Right lobe of liver (tissue), 6 donors: ENCODE data around the gene C6orf47. TPM values are rescaled to one million over a fixed set of nuclear protein-coding genes. Genes with fewer than 3 reads are reported as not detected.
A peak's percentile ranks its signal among the peaks of the same experiment; 100 is the strongest.

Source experiments
- ATAC-seq, 4 donors: fragments of 200-7000 bp; cut with Tn5 transposase; one replicate each; pipeline ENCODE4 v1.9.1; 2020; ENCODE audit warnings: mild to moderate bottlenecking in 4 of 4, moderate library complexity in 4 of 4
- DNase-seq, 3 donors: peaks; one replicate each; pipeline ENCODE4 v3.0.0-alpha.2; 2020
- H3K27ac ChIP-seq, 3 donors: fragments of 200-600 bp; one replicate each; pipeline ENCODE4 v1.8.0; 2022
- H3K27me3 ChIP-seq, 2 donors: fragments of 200-600 bp; one replicate each; pipeline ENCODE4 v1.8.0; 2022
- H3K36me3 ChIP-seq, 4 donors: fragments of 200-600 bp; sonication (generic) in 1 of 4; one replicate each; pipeline versions ENCODE4 v1.5.1 to v1.8.0; 2017 to 2022; ENCODE audit warnings: control low read depth in 1 of 4
- H3K4me1 ChIP-seq, 4 donors: fragments of 200-600 bp; sonication (generic) in 1 of 4; one replicate each; pipeline versions ENCODE4 v1.5.1 to v1.8.0; 2017 to 2022; ENCODE audit warnings: control low read depth in 1 of 4
- H3K4me3 ChIP-seq, 3 donors: fragments of 200-600 bp; one replicate each; pipeline ENCODE4 v1.8.0; 2022
- H3K9me3 ChIP-seq, 4 donors: fragments of 200-600 bp; sonication (generic) in 1 of 4; one replicate each; pipeline versions ENCODE4 v1.5.1 to v1.8.0; 2017 to 2022; ENCODE audit warnings: control low read depth in 1 of 4
- CTCF ChIP-seq, 4 donors: fragments of 200-600 bp in 3 of 4; fragments of 450-650 bp in 1 of 4; IDR thresholded peaks; one replicate each; pipeline versions ENCODE4 v1.5.1 to v1.8.0; 2016 to 2022; ENCODE audit warnings: antibody characterized with exemption in 4 of 4, mild to moderate bottlenecking in 2 of 4
- POLR2A ChIP-seq: fragments of 450-650 bp; IDR thresholded peaks from one replicate; pipeline ENCODE4 v1.6.1; 2017; ENCODE audit warnings: antibody characterized with exemption, mild to moderate bottlenecking
- WGBS: methylation state at CpG from one replicate; pipeline ENCODE4 v1.1.6; 2018; ENCODE audit warnings: low coverage, low lambda C conversion rate; ENCODE audit not compliant: insufficient coverage; ENCODE audit errors: missing lambda C conversion rate; 5-methylcytosine and 5-hydroxymethylcytosine counted together
- intact Hi-C, 2 donors: fragments of 100-400 bp; cut with DNase I; formaldehyde crosslinking; loops; one replicate each; pipeline versions ENCODE4 v1.11.2 to v1.14.1; 2022
- total RNA-seq, 6 experiments: library from RNA; depleted of rRNA in 2 of 6; stranded (reverse); fragments of >200 nt in 2 of 6; fragmentation: NEBNext Ultra II Directional in 3 of 6; extraction: Animal tissue kit (Norgen Biotek cat#: 25700) in 3 of 6; gene quantifications; one replicate each; pipeline versions ENCODE4 v1.1.0 to v1.2.4, GENCODE V29; 2016 to 2023
- donor health status: DM: no; HTN: yes; CAD: no.
- donor health status: DM: no; HTN: no; CAD: no.
- donor health status: DM: no; HTN: no; CAD: no.
- donor health status: DM: no; HTN: yes; CAD: no.
- donor health status: DM: no; HTN: yes; CAD: no.

C6orf47 gene
- total RNA-seq, 6 experiments from 2014 or later = 6.6 to 8.7 (median 7.6) TPM

- H3K4me1 ChIP-seq = peaks cover 0 to 12% (median 0%) of the 10 kb centered on the region in 4 donors
- WGBS = 80% methylated on average over 16 of the region's 27 CpGs
- ATAC-seq (no peak), DNase-seq (no peak)
- no peak overlapping the region for H3K27ac ChIP-seq
- peaks cover 0 to 94% (median 52%) of the 10 kb centered on the region in 4 donors for H3K36me3 ChIP-seq
- no peaks in the 10 kb centered on the region for H3K9me3 ChIP-seq
- H3K4me3 ChIP-seq = no peak overlapping the region
- no peaks in the 10 kb centered on the region for H3K27me3 ChIP-seq
- intact Hi-C loops = no loop called here
- no peak for TF ChIP-seq POLR2A
- TF ChIP-seq CTCF (IDR thresholded peaks at IDR 0.05) = no peak
Observed at GRCh38 chr6:31636698-31637596, 23.6 kb downstream of the C6orf47 start.

- no peaks in the 10 kb centered on the region for H3K9me3 ChIP-seq
- intact Hi-C loops = no loop called here
- H3K4me3 ChIP-seq = no peak overlapping the region
- H3K27me3 ChIP-seq = no peaks in the 10 kb centered on the region
- ATAC-seq (peak in 3 of 4 donors; percentile 31 to 82 (median 77)), DNase-seq (peak in 1 of 3 donors; percentile 83)
- peak overlapping the region in 1 of 3 donors; percentile 18 for H3K27ac ChIP-seq
- peaks cover 5 to 94% (median 51%) of the 10 kb centered on the region in 4 donors for H3K36me3 ChIP-seq
- WGBS = 26% methylated on average over 8 of the region's 11 CpGs
- peak; percentile 12 for TF ChIP-seq POLR2A
- no peak for TF ChIP-seq CTCF (IDR thresholded peaks at IDR 0.05)
- H3K4me1 ChIP-seq = peaks cover 0 to 12% (median 0%) of the 10 kb centered on the region in 4 donors
Observed at GRCh38 chr6:31634969-31635575, 25.5 kb downstream of the C6orf47 start.

GRCh38 chr6:31634131-31634530 lies 26.4 kb downstream of the C6orf47 start:
- Histone ChIP-seq H3K36me3 (peaks cover 5 to 94% (median 51%) of the 10 kb centered on the region in 4 donors), H3K9me3 (no peaks in the 10 kb centered on the region), H3K27me3 (no peaks in the 10 kb centered on the region), H3K4me3 (no peak overlapping the region), H3K4me1 (peaks cover 0 to 12% (median 0%) of the 10 kb centered on the region in 4 donors), H3K27ac (no peak overlapping the region)
- intact Hi-C loops = no loop called here
- 95% methylated on average over 2 of the region's 3 CpGs for WGBS
- TF ChIP-seq POLR2A (no peak), CTCF (IDR thresholded peaks at IDR 0.05) (no peak)
- no peak for DNase-seq
- ATAC-seq = no peak

GRCh38 chr6:31633447-31633846 lies 27.1 kb downstream of the C6orf47 start:
- H3K27ac ChIP-seq = no peak overlapping the region
- H3K36me3 ChIP-seq = peaks cover 5 to 94% (median 50%) of the 10 kb centered on the region in 4 donors
- no peaks in the 10 kb centered on the region for H3K27me3 ChIP-seq
- ATAC-seq (no peak), DNase-seq (no peak)
- whole genome bisulfite sequencing = 100% methylated on average over 2 of the region's 7 CpGs
- intact Hi-C loops = no loop called here
- TF ChIP-seq CTCF (IDR thresholded peaks at IDR 0.05) = no peak
- no peak for TF ChIP-seq POLR2A
- peaks cover 0 to 12% (median 0%) of the 10 kb centered on the region in 4 donors for H3K4me1 ChIP-seq
- no peaks in the 10 kb centered on the region for H3K9me3 ChIP-seq
- no peak overlapping the region for H3K4me3 ChIP-seq
